ENCODE results near the gene CTSD.
A peak's percentile ranks its signal among the peaks of the same experiment; 100 is the strongest.

CTSD gene

GRCh38 chr11:1751531-1751921 is 12.2 kb downstream of the CTSD start:
- no peak for TF ChIP-seq CTCF (IDR thresholded peaks at IDR 0.05; ENCODE audit: low read depth, low read length)
- H3K4me3 ChIP-seq (ENCODE audit: low read depth, low read length), result no peak overlapping the region

GRCh38 chr11:1750840-1751530 is 12.7 kb downstream of the CTSD start:
- TF ChIP-seq CTCF (IDR thresholded peaks at IDR 0.05; ENCODE audit: low read depth, low read length), result no peak
- H3K4me3 ChIP-seq (ENCODE audit: low read depth, low read length), result no peak overlapping the region

GRCh38 chr11:1750481-1750839 is 13.3 kb downstream of the CTSD start, which contains the start of gene IFITM10:
IFITM10 (minus strand) TSS chr11:1750595; CDS start chr11:1750442, 153 bp downstream.
- TF ChIP-seq CTCF (IDR thresholded peaks at IDR 0.05; ENCODE audit: low read depth, low read length), result no peak

GRCh38 chr11:1749395-1750351 is 14.1 kb downstream of the CTSD start:
- TF ChIP-seq CTCF (IDR thresholded peaks at IDR 0.05; ENCODE audit: low read depth, low read length), result no peak

More at GRCh38 chr11:1750481-1750839, 13.3 kb downstream of the CTSD start, which contains the start of gene IFITM10:
- H3K4me3 ChIP-seq (ENCODE audit: low read depth, low read length), result no peak within 1 kb of the TSS

GRCh38 chr11:1748636-1749394 is 14.9 kb downstream of the CTSD start:
- no peak for TF ChIP-seq CTCF (IDR thresholded peaks at IDR 0.05; ENCODE audit: low read depth, low read length)
- peak overlapping the region; percentile 37 for H3K4me3 ChIP-seq (ENCODE audit: low read depth, low read length)

More at GRCh38 chr11:1749395-1750351, 14.1 kb downstream of the CTSD start:
- H3K4me3 ChIP-seq (ENCODE audit: low read depth, low read length), result no peak overlapping the region

- H3K4me3 ChIP-seq (ENCODE audit: low read depth, low read length), result no peak overlapping the region
- TF ChIP-seq CTCF (IDR thresholded peaks at IDR 0.05; ENCODE audit: low read depth, low read length), result no peak
Measured at GRCh38 chr11:1747753-1748635, 15.7 kb downstream of the CTSD start.
